GM21529 (cell line): ENCODE measurements around the gene SLC30A10.
"Not testable (repeated sequence)": the region's sequence is repeated elsewhere in the genome, so short reads cannot be mapped to it uniquely, and the experiment has no call there.

Source experiments
- ATAC-seq: cut with Tn5 transposase; IDR thresholded peaks from one replicate; pipeline ENCODE4 v1.9.1; 2021; ENCODE audit not compliant: unreplicated experiment

Gene SLC30A10

DNA sequence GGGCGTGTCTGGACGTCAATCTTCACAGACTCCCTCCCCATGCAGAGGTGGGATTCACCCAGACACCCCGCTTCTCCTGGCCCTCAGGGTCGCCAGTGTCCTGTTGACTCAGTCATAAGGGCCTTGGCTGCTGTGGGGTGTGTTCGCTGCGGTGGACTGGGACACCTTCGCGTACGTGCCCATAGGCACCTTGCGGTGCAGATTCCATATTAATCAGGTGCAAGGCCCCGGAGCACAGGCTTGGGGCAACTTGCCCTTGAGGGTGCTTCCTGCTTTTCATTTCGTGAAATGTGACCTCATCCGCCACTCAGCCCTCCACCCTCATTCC is 398 bp upstream of the SLC30A10 start:
- no peak for ATAC-seq

DNA sequence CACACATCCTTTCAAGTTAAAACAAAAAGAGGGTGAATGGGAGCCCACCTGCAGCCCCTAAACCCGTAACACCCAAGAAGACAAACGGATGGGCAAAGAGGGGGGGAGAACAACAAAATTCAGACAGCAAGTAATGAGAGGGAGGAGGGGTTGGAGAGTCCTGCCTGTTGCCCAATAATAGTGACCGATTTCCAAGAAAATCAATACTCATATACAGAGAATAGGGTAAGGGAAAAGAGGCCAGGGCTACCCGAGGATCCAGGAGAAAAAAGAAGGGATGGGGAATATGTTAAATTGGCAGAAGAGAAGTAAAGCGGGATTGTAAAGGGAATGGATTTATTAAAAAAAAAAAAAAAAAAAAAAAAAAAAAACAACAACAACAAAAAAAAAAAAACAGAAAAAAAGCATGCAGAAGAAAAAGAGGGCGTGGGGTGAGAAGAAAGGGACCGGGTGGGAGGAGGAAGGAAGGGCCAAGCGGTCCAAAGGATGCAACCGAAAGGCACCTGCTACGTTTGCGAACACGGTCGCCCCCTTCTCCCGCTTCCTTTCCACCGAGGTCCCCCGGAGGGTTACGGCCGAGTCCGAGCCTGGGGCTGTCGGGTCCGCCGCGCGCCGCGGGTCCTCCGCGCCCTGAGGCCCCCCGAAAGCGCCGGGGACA is 930 bp downstream of the SLC30A10 start:
- peak; percentile 20 for ATAC-seq

DNA sequence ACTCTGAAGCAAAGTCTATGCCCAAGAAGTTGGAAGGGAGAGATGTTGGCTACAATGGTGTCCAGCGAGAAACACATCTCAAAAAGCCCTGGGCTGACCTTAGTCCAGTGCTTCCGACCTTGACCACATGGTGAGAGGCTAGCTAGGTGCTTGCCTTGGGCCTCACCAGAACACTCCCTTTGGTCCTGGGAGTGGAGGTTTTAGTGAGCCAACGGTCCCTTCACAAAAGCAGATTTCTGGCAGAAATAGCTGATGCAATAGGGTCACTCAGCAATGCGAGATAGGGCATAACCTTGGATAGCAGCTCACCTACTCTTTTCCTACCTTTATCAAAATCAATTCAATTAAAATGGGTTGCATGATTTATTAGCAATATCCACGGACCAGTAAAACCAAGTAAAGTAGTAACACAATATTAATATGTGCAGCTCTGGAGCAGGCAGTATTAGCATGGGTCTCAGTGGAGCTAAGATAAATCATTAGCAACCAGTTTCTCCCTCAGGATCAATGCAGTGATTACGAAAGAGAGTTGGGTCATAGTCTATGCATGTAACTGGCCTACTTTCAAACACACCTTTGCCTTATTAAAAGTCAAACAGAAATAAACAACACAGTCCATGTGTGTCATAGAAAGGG is 1.9 kb downstream of the SLC30A10 start:
- no peak for ATAC-seq

DNA sequence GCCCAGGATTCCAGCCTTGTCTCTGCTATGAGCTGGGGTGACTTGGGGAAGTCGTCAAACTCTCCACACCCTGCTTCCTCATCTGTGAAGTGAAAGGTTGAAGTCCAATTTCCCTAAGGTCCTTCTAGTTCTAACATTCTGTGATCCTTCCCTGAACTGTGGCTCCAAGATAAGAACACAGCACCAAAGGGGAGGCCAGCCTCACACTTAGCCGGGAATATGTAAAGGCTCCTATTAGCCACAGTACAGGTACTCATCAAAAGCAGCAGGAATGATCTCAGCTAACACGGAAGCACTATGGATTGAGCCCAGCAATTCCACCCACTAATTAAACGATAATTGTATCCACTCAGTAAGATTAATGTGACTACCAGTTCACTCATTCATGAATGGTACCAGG is 4.0 kb downstream of the SLC30A10 start:
- ATAC-seq = no peak

DNA sequence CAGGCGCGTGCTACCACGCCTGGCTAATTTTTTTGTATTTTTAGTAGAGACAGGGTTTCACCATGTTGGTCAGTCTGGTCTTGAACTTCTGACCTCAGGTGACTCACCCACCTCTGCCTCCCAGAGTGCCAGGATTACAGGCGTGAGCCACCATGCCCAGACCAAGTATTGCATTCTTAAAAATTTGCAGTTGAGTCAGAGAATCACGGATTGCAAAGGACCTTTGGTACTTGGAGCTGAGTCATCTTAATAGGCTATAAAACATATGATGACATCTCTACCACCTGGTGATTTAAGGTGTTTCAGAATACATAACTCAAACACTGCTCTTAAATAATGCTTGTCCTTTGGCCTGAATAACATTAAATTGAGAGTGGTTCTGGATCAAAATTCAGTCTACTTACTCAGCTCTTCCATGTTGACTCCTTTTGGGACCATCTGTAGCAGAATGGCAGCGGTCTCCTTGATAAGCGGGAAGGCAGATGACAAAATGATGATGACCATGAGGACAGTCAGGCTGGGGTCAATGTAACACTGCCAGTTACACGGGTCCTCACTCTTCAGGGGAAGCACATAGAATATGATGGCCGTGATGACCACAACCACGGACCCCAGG is 10.4 kb downstream of the SLC30A10 start:
- no peak for ATAC-seq

DNA sequence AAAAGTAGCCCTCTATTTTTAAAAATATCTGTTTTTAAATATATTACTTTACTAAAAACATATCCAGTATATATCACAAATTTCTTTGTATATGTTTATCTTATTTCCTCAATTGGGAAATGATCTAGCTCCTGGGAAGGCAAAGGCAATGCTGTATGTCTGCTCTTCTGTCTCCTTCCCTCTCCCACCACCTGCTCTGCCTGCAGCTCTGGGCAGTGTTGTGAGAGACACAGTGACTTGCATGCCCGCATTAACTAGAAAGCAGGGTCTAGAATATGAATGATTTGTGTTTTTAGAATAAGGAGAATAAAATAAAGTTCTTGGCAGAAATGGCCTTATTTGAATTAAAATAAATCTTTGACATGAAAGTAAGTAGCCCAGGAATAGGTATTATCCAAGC is 11.1 kb downstream of the SLC30A10 start:
- ATAC-seq = no peak

DNA sequence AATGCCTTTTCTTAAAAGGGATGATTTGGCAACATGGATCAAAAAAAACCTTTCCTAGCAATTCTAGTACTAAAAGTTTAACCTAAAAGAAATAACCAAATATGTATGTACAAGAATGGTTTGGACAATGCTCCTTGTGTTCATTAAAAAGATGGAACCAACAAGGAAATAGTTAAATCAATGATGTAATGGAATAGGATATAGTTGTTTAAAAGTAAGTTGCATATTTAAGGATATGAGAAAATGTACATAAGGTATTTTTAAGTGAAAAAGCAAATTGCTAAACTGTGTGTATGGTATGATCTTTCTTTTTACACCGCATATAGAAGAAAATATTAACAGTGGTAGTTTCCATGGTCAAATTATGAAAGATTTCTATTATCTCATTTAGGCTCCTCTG is 12.1 kb downstream of the SLC30A10 start:
- ATAC-seq = no peak

DNA sequence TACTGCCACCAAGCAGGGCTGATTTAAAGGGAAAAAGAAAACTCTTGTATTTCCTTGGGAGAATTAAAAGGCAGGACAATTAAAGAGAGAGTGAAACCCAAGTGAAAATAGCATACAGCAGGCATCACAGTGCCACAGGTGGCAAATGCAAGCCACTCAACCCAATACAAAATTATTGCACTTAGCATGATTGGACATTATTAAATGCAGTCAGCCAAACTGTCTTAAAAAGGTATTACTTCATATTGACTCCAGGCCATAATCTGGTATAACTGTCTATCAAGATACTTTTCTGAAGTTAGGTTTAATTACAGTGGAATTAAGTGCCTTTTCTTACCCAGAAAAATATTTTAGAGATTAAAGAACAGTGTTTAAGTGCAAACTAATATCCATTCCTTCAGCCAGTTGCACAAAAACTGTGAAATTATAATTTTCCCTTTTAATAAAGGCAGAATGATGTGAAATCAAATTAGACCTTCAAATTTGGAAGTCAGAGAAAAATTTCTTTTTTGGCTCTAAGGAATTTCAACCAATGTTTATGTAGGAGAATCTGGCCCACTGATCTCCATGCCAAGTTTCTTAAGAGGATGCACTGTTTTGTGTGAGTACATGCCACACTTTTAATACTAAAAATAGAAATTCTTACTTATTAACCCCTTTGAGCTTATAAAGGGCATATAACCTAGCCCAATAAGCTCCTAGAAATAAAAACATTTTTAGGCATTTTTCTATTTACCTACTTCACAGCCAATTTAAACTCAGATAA is 15.2 kb downstream of the SLC30A10 start:
- no peak for ATAC-seq

DNA sequence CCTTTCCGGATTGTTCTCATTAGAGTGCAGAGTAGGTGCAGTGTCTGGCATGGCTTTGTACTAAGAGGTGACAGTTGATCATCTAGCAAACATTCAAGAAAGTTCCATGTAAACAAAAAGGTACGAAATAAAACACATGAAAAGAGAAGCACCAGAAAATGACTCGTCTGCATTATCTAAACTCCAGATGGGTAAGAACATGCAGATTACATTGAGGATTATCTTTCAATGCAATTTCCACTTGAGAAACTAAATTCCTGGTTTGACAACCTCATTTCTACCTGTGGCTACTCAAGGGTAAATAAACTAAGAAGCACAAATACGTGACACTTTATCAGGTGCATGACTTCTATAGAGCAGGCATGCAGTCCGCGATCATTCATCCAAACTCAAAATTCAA is 17.6 kb downstream of the SLC30A10 start:
- ATAC-seq = no peak

DNA sequence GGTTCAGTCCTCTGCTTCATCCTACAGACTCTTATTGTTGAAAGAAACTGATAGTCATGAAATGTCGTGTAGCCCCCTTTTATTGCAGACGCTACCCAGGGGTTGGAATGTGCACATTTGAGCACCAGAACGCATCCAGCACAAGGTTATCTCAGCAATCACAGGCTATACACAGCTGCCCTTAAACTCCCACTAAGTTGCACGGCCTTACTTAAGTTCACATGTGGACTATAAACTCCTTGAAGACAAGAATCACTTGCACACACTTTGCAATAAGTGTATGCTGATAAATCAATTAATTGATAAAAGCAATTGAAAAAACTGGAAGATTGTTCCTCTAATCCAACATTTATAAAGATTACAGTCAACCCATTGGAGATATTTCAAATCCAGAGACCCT is 18.9 kb downstream of the SLC30A10 start:
- ATAC-seq = no peak

DNA sequence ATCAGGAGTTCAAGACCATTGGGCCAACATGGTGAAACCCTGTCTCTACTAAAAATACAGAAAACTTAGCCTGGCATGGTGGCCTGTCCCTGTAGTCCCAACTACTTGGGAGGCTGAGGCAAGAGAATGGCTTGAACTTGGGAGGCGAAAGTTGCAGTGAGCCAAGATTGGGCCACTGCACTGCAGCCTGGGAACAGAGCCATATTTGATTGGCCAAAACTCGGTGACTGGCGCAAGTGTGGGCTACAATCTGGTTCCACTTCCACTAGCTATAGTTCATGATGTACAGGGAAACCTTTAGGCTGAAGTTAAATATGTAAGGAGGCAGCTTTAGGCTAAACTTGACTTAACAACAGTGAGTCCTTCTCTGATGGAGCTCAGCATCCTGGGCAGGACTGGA is 20.2 kb downstream of the SLC30A10 start:
- ATAC-seq = no peak

DNA sequence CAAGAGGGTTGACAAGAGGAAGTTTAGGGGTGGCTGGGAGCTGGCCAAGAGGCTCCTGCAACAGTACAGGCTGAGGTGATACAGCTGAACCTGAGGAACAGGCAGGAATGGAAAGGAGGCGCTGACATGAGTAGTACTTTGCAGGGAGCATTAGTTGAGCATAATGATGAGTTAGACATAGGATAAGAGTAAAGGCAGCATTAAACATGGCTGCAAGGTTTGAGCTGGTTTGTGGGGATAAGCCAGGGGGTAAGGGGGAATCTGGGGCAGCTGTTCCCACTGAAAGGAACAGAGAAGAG is 20.6 kb downstream of the SLC30A10 start:
- ATAC-seq = no peak

DNA sequence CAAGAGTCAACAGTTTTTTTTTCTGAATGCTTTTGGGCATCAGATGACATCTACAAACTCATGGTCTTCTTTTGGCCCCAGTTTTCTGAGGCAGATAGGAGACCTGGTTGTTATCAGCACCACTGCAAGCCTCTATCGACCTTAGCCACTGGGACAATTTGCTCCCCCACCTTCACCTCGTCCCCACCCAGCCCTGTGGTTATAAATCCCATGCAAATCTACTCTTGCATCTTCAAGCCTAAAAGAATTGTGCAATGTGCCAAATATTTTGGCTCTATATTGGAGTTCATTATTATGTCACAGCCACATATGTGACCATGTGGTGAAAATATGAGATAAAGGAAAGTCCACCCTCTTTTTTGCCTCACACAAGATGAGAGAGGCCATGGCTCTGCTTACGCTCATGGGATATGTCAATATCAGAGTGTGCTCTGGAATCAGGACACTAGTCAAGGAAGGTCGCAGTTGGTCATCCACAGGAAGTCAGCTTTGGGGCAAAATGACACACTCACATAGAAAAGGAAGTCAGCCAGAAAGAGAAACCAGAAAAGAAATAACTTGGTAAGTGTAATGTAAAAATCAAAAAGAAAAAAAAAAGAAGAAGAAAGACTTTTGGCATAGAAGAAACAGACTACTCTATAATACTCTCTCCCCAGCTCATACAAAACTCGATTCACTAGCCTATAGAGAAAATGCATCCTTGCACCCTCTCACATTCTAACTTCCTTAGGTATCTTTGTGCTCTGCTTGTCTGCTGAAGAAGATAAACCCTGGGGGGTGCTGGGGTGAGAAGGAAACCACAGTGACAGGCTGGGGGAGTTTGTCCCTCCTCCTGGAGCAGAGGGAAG is 21.2 kb downstream of the SLC30A10 start:
- ATAC-seq = no peak

DNA sequence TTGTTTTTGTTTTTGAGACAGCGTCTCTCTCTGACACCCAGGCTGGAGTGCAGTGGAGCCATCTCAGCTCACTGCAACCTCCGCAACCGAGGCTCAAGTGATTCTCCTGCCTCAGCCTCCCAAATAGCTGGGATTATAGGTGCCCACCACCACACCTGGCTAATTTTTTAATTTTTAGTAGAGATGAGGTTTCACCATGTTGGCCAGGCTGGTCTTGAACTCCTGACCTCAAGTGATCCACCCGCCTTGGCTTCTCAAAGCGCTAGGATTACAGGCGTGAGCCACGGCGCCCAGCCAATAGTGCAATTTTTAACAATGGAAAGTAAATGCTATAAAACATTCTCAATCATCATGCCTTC is 21.8 kb downstream of the SLC30A10 start:
- ATAC-seq = not testable (repeated sequence)

DNA sequence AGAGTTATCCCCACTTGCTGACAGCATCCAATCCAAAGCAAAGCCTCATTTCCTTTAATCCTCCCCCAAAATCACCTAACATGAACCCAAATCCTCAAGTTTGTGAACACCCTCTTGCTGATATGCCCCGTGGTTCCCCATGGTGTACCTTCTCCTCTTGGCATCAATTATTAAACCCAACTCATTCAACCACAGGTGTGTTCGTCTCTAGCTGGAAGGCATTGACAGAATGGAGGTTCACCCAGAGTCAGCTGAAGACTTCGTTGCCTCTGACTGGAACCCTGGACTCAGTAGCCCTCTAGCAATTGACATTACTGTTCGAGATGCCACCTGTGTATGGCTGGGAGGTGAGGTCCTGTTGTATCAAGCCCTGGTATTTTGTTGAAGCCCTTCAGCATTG is 22.8 kb downstream of the SLC30A10 start:
- ATAC-seq = no peak

DNA sequence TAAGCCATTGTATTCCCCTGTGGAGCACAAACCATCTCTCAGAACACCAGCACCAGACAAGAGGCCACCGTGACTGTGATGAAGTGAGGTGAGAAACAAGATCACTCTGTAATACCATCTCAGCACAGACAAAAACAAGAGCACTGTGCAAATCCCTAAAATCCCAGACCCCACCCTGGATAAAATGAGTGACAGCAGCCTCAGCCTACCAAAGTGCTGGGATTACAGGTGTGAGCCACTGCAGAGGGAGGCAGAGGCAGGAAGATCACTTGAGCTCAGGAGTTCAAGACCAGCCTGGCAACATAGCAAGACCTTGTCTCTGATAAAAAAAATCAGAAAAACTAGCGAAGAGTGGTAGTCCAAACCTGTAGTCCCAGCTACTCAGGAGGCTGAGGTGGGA is 23.4 kb downstream of the SLC30A10 start:
- ATAC-seq = no peak

DNA sequence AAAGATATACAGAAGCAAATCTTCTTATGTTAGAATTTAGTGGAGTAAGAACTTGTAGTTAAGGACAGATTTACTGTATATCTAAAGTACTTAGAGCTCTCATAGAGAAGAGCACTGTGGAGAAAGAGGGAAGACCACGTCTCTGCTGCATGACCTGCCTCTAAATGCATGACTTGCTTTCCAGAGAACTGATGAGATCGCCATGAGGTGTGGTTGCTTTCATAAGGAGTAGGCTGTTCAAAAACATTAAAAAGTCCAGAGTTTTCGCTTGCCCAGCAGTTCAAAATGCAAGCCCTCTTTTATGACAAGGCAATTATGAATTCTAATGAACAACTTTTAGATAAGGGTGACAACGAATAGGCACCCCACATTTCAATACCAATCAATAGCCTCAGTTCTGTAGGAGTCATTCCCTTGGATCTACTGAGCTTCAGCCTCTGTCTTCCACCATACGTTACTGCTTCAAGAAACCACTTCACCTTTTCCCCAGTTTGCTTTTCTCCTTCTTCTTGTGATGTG is 24.9 kb downstream of the SLC30A10 start:
- no peak for ATAC-seq

DNA sequence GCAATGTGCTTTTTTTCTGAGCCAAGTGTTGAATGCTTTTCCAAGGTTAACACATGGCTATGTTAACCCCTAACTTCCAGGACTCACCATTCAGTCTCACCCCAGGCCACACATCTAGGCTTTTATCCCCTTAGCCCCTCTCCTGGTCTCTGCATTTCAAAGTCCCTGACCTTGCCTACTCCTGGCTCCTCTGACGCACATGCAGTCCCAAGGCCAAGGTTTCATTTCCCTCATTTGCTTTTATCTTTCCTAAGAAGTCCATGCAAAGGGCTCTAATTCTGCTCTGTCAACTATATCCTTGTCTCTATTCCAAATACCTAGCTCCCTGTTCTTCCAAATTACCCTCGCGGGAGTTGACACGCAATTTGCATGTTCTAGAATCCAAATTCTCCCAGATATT is 25.4 kb downstream of the SLC30A10 start:
- ATAC-seq = no peak

DNA sequence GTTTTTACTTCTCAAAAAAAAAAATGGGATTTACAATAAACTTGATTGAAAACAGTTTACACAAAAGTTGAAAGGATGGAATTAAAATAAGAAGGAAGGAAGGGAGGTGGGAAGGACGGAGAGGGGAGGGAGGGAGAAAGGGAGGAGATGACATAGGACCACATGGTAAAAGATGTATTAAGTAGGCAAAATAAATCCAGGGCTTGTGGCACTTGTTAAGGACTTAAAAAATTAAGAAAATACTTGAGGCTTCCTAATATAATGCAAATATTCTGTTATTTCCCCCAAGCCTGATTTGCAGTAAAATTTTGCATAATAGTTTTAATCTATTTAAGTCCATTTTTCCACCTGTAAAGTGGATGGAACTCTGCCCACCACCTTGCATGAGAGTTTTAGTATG is 27.5 kb downstream of the SLC30A10 start:
- ATAC-seq = no peak

DNA sequence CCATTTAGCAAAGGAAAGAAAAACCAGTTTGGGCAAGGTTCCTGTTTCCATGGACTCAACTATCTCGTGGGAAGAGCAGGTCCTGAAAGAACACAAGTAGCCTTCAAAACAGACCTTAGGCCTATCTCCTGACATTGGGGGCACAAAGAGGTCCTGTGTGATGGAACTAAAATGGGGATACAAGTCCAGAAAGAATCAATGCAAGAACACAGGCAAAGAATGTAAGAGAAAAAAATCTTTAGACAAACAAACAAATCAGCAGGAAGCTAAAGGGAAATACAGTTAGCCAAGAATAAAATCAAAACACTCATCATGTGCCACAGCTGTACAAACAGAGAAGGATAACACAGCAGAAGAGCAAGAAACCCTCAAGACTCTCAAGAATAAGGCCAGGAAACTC is 28.2 kb downstream of the SLC30A10 start:
- ATAC-seq = no peak

DNA sequence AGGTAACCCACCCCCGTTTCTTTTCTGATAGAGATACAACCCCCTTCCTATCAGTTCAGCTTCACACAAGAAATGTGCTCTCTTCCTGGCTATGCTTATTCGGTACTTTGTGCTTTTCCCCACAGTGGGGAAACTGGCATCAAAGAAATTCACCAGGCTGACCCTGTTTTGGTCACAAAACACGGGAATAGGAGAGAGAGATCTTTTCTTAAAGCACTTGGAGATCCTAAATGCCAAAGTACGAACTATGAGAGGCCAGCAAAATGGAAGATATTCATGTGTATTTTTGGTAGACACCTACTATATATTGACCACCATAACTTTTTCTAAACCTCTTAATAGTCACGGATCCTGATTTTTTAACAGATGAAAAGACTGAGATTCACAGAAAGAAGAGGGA is 30.0 kb downstream of the SLC30A10 start:
- ATAC-seq = no peak
